ENCODE data around the gene NEUROD2. TPM values are rescaled to one million over a fixed set of nuclear protein-coding genes. Genes with fewer than 3 reads are reported as not detected.

NEUROD2 gene
- total and polyA plus RNA-seq, 2 of the 13 experiments (the other 11 are each of a cell fraction or from before 2014, with no cell fraction given): not detected

GRCh38 chr17:39621523-39622379 lies 14.0 kb upstream of the NEUROD2 start (continued):
- peak; percentile 100 for TF ChIP-seq XRCC5 (optimal IDR thresholded peaks at IDR 0.05; ENCODE audit: low read length)
- peak; percentile 77; the same call in 1 of the 2 replicates for TF ChIP-seq ZNF766 (CRISPR knock-in tag; IDR thresholded peaks at IDR 0.05; ENCODE audit: borderline replicate concordance)
- no peak for TF ChIP-seq GABPA (IDR thresholded peaks at IDR 0.05; ENCODE audit: low read depth, low read length)
- TF ChIP-seq GABPA (CRISPR knock-in tag; IDR thresholded peaks at IDR 0.05; ENCODE audit: low read depth): no peak
- TF ChIP-seq ZNF546 (CRISPR knock-in tag; conservative IDR thresholded peaks at IDR 0.05): 0 out of 2 replicates have a peak, but pooled peaks have one; percentile 38
- TF ChIP-seq NFKBIZ (CRISPR knock-in tag; IDR thresholded peaks at IDR 0.05): 0 out of 2 replicates have a peak, but pooled peaks have one; percentile 33
- TF ChIP-seq, protein P1, sequence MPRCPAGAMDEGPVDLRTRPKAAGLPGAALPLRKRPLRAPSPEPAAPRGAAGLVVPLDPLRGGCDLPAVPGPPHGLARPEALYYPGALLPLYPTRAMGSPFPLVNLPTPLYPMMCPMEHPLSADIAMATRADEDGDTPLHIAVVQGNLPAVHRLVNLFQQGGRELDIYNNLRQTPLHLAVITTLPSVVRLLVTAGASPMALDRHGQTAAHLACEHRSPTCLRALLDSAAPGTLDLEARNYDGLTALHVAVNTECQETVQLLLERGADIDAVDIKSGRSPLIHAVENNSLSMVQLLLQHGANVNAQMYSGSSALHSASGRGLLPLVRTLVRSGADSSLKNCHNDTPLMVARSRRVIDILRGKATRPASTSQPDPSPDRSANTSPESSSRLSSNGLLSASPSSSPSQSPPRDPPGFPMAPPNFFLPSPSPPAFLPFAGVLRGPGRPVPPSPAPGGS (CRISPR knock-in tag; IDR thresholded peaks at IDR 0.05): 0 out of 2 replicates have a peak, but pooled peaks have one; percentile 16
- peak; percentile 87 for TF ChIP-seq SALL1 (CRISPR knock-in tag; IDR thresholded peaks at IDR 0.05)
- TF ChIP-seq, protein P2, sequence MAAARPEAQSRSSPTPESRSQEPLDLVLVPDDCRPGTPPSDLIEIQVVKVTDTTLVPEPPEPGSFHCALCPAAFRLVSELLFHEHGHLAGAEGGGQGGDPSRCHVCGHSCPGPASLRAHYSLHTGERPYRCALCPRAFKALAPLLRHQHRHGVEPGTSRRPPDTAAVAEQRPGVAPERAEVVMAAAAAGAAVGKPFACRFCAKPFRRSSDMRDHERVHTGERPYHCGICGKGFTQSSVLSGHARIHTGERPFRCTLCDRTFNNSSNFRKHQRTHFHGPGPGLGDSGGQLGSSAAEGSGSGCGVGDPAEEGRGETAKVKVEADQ (CRISPR knock-in tag; IDR thresholded peaks at IDR 0.05; ENCODE audit: borderline replicate concordance): no peak
- TF ChIP-seq ETV6 (CRISPR knock-in tag; conservative IDR thresholded peaks at IDR 0.05): 0 out of 2 replicates have a peak, but pooled peaks have one; percentile 55
- TF ChIP-seq ZNF44 (CRISPR knock-in tag; IDR thresholded peaks at IDR 0.05): no peak
- TF ChIP-seq ZNF142 (CRISPR knock-in tag; IDR thresholded peaks at IDR 0.05): peak; percentile 62; the same call in 1 of the 2 replicates
- TF ChIP-seq, protein P3, sequence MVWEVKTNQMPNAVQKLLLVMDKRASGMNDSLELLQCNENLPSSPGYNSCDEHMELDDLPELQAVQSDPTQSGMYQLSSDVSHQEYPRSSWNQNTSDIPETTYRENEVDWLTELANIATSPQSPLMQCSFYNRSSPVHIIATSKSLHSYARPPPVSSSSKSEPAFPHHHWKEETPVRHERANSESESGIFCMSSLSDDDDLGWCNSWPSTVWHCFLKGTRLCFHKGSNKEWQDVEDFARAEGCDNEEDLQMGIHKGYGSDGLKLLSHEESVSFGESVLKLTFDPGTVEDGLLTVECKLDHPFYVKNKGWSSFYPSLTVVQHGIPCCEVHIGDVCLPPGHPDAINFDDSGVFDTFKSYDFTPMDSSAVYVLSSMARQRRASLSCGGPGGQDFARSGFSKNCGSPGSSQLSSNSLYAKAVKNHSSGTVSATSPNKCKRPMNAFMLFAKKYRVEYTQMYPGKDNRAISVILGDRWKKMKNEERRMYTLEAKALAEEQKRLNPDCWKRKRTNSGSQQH (CRISPR knock-in tag; IDR thresholded peaks at IDR 0.05; ENCODE audit: low read depth): peak; percentile 66; the same call in 1 of the 2 replicates
- TF ChIP-seq HNRNPLL (IDR thresholded peaks at IDR 0.05; ENCODE audit: low read depth, low read length, poor library complexity, severe bottlenecking): peak; percentile 44
- TF ChIP-seq, protein P4, sequence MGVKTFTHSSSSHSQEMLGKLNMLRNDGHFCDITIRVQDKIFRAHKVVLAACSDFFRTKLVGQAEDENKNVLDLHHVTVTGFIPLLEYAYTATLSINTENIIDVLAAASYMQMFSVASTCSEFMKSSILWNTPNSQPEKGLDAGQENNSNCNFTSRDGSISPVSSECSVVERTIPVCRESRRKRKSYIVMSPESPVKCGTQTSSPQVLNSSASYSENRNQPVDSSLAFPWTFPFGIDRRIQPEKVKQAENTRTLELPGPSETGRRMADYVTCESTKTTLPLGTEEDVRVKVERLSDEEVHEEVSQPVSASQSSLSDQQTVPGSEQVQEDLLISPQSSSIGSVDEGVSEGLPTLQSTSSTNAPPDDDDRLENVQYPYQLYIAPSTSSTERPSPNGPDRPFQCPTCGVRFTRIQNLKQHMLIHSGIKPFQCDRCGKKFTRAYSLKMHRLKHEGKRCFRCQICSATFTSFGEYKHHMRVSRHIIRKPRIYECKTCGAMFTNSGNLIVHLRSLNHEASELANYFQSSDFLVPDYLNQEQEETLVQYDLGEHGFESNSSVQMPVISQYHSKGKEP (CRISPR knock-in tag; IDR thresholded peaks at IDR 0.05): peak; percentile 85; the same call in 1 of the 2 replicates
- TF ChIP-seq KDM4B (CRISPR knock-in tag; IDR thresholded peaks at IDR 0.05): peak; percentile 89; the same call in 1 of the 2 replicates

Data from HepG2 (cell line).